C1 segment of cervical spinal cord (tissue), 14 donors: ENCODE results near the gene SIK3.
"Not testable (repeated sequence)": the region's sequence is repeated elsewhere in the genome, so short reads cannot be mapped to it uniquely, and the experiment has no call there.

Experiments used
- DNase-seq, 14 donors: peaks; one replicate each; lab custom pipeline; 2025; lab: John Stamatoyannopoulos, UW

Gene SIK3

DNA sequence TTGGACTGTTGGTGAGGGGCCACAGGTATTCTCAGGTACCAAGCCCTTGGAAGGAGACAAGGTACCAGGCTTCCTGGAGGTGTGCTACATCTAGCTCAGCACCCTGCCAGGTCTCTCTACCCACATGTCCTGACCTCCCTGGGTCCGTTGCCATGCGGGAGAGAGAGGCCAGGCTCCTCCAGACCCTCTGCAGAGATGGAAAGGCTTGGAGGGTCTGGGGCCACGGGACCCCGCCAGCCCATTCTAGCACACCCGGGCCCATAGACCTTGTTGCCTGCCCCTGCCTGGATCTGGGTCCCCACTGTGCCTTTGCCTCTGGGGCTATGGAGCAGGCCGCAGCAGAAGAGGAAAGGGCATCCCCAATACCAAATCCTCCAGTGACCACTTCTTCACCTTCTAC, 270.8 kb downstream of the SIK3 start:
- DNase-seq, result no peak

- DNase-seq, result no peak
These were observed 271.3 kb downstream of the SIK3 start for GRCh38 chr11:116826751-116827431.

- DNase-seq, result no peak
These were observed 272.1 kb downstream of the SIK3 start for GRCh38 chr11:116825854-116826750.

DNA sequence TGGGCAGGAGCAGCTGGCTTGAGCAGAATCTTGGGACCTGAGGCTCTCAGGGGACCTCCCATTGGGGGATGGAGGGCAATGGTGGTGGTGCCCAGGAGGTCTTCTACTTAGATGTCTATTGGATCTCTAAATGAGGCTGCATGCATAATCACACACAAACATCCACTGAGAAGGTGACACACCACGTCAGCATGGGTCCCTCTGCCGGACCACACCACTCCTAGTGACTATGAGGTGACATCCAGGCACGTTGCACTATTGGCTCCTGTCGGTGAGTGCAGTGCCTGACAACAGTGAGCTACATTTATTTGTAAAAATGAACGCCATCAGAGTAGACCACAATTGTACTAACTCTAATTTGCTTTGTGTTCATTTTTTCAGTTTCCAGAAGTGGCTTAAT, 272.8 kb downstream of the SIK3 start:
- no peak for DNase-seq

- DNase-seq, result no peak
These were observed 275.0 kb downstream of the SIK3 start, which contains the start of gene APOA4 for GRCh38 chr11:116823031-116823843. Gene APOA4, minus strand, starts transcription at chr11:116823304. Its CDS starts 113 bp downstream, at chr11:116823191.

- DNase-seq, result no peak
These were observed 275.7 kb downstream of the SIK3 start for GRCh38 chr11:116822575-116822974.

DNA sequence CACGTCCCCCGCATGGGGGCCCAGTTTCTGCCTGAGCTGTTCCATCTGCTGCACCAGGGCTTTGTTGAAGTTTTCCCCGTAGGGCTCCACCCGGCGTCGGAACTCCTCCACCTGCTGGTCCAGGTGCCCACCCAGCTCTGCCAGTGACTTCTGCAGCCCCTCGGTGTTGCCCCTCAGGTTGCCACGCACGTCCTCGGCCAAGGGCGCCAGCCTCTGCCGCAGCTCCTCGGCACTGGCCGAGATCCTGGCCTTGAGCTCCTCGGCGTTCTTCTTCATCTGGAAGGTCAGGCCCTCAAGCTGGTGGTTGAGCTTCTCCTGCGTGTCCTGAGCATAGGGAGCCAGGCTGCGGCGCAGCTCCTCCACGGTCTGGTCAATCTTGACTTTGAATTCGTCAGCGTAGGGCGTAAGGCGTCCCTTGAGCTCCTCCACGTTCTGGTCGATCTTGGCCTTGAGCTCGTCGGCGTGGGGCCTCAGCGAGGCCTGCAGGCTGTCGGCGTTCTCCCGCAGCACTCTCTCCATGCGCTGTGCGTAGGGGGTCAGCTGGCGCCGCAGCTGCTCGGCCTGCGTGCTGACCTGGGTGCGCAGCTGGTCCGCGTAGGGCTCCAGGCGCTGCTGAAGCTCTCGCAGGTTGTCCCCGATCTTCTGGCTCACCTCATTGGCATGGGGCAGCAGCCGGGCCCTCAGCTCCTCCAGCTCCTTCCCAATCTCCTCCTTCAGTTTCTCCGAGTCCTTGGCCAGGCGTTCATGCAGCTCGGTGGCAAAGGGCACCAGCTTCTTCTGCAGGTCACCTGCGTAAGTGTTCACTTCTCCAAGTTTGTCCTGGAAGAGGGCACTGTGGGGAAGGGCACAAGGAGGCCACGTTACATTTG, 276.9 kb downstream of the SIK3 start:
- no peak for DNase-seq

GRCh38 chr11:116819049-116819448, 279.2 kb downstream of the SIK3 start:
- no peak for DNase-seq

DNA sequence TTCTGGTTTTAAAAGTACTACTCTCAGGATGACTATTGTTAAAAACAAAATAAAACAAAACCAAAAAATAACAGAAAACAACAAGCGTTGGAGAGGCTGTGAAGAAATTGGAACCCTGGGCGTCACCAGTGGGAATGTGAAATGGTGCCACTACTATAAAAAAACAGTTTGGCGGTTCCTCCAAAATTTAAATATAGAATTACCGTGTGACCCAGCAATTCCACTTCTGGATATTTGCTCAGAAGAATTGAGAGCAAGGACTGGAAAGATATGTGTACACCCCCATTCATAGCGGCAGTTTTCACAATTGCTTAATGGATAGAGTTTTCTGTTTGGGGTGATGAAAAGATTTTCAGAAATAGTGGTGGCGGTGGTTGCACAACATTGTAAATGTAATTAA, 283.7 kb downstream of the SIK3 start:
- no peak for DNase-seq

DNA sequence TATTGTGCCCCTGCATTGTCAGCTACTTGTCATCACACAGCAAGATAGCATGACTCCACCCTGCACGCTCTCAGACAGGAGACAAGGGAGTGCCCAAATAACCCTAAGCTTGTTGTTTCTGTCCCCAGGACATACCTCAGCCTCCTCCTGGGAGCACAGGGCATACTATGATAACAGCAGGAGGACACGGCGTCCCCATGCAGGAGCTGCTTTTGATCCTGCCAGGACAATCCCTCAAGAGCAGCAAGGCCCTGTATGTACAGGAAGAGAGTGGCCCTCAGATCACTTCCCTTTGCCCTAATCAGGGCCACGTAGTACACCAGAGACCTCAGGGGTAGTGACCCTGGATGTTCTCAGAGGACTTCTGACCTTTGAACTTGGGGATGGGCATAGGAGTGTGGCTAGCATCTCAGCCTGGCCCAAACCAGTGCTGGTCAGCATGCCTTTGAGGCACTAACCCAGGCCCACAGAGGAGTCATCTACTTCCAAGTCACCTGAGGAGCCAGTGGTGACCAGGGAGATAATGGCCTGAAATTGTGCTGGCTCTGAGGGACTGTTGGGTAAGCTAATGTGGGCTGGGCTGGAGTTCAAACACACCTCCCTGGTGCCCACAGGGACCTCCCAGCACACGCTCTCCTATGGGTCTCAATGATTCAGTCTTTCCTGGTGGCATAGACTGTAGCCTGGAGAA, 284.3 kb downstream of the SIK3 start:
- DNase-seq, result no peak

GRCh38 chr11:116813170-116813569, 285.1 kb downstream of the SIK3 start:
- no peak for DNase-seq

DNA sequence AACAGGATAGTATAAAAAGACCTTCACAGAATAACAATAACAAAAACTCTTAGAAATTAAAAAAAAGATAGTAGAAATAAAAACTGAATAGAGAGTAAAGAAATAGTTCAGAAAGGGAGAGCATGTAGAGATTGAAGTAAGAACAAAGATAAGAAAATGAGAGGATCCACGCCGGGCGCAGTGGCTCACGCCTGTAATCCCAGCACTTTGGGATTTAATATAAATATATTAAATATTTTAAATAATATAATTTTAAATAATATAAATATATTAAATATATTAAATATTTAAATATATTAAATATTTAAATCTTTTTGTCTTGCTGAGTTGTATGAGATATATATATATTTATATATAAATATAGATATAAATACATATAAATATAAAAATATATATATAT, 286.1 kb downstream of the SIK3 start:
- no peak for DNase-seq

- no peak for DNase-seq
These were observed 287.0 kb downstream of the SIK3 start for GRCh38 chr11:116811194-116811593.

DNA sequence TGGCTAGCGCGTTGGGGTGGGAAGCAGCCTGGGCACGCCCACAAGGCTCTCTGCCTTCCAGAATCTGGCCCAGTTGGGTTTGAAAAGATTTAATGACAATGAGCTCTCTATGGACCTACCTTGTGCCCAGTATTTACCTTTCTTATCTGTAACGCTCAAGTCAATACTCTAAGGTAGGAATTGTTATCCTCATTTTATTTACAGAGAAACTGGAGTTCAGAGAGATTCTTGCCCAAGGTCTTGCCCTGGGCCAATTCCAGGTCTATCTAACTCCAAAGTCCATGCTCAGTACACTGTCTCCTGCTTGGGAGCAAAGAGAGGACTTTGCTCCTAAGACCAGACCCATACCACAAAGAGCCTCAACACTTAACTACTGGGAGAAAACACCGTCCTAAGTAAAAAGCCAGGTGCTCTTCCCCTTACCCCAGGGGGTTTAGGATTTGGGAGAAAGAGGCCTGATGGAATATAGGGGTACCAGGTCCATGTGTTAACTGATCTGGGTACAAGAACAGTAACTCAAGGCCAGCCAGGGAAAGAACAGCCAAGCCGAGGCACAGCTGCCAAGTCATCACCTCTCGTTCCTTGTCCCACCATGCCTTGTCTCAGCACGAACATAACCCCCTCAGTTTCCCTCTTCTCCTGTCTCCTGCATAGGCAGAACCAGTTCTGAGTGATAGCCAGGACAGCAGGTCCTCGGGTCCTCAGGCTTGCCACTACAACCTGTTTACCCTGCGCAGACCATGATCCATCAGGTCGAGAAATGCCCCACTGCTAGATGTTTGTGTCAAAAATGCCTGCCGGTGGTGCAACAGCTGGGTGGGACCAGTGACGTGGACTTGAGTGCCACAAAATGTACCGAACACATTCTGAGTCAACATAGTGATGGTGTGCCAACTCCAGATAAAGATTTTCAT, 289.7 kb downstream of the SIK3 start:
- no peak for DNase-seq

DNA sequence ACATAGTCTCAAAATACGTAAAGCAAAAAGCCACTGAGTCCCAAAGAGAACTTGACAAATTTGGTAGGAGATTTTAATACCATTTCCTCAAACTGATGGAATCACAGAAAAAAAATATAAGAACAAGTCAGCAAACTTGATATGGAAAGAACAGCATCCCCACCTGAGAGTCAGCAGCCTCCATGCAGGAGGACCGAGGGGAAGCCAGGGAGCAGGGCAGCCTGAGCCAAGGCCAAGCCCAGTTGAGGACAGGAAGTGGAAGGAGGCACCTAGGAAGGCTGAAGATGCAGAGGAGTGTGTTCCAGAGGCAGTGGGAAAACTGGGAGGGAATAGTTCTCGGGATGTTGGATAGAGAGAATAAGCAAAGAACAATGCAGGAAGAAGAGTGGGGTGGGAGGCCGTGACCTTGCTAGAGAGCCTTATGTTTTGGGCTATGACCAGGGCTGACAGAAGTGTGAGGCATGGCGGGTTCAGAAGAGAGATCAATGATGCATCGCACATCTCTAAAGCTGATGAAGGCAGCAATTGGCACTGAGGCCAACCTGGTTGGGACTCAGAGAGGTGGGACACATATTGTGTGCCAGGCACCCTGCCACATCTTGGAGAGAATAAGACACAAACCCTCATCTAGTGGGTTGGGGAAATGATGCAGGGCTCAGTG, 290.5 kb downstream of the SIK3 start:
- DNase-seq, result no peak

GRCh38 chr11:116804001-116804400, 294.2 kb downstream of the SIK3 start:
- DNase-seq, result no peak

DNA sequence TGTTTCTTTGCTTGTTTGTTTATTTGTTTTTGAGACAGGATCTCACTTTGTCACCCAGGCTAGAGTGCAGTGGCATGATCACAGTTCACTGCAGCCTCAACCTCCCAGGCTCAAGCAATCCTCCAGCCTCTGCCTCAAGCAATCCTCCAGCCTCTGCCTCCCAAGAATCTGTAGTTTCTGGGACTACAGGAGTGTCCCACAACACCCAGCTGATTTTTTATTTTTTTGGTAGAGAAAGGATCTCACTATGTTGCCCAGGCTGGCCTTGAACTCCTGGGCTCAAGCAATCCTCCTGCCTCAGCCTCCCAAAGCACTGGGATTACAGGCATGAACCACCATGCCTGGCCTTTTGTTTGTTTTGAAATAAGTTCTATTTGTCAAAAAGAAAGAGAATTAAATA, 296.6 kb downstream of the SIK3 start:
- DNase-seq, result not testable (repeated sequence)

GRCh38 chr11:116800610-116801009, 297.6 kb downstream of the SIK3 start:
- no peak for DNase-seq

DNA sequence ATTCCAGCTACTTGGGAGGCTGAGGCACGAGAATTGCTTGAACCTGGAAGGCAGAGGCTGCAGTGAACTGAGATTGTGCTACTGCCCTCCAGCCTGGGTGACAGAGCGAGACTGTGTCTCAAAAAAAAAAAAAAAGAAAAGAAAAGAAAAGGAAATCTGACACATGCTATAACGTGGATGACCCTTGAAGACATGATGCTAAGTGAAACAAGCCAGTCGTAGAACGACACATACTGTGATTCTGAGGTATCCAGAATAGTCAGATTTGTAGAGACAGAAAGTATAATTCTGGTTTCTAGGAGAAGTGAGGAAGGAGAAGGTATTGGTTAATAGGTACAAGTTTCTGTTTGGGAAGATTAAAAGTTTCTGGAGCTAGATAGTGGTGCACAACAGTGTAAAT, 299.9 kb downstream of the SIK3 start:
- no peak for DNase-seq
